ENCODE measurements around the gene CERS6.

CERS6 gene

DNA sequence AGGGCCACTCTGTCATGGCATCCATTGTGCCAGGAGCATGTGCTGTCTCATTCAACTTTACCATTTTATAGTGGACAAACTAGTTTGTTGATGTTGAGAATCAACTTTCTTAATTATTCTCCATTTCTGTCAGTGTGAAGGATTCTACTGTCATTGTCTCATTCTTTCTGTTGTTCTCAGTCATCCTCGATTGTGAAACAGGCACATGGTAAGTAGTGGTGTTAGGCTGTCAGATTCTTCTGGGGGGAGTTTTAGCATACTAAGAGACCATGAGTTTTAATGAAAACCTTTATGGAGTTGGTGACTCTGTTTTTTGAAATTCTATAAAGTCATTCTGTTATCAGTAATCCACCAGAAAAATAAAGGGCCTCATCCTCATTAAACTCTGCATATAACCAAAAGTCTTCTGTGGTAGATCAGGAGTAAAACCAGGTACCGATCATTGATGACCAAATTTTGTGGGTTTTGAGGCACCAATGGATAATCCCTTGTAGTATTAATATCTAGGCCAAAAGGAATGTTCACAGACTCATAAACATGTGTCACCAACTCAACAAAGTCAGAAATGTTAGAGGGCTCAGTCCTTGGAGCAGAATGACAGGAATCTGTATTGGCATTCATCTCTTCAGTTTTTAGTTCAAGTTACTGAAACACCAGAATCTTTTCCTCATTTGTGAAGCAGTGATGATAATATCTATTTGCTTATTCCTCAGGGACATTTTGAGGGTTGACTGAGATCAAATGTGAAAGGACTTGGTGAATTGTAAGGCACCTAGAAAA, 73.2 kb downstream of the CERS6 start:
- DNase-seq (ENCODE audit: low read depth, low spot score), result no peak

DNA sequence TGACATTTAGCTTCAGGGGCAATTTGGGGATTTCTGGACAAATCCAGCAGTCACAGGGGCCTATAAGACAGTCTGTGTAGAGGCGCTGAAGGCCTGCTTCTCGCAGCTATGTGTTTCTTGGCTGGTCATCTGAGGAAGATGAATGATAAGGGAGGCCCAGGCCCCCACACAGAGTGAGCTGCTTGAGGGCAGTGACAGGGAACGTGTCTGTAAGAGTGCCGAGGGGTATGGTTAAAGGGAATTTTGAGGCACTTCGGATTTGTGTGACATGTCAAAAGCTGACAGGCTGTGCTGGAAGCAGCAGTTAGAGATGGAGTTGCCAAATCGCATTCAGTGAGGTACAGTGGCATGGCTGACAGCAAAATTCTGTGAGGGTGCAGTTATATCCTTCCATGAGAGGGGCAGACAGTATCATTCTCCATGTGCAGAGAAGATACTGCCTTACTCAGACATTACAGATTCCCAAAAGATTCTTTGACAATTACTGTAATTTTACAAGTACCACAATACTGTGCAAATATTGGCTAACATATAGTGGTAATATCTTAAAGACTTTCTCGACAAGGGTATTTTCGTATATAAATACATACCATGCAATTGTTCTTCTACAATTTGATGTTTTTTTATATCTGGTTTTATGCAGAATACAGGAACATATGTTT, 74.0 kb downstream of the CERS6 start:
- peak; percentile 63 for DNase-seq (ENCODE audit: low read depth, low spot score)

DNA sequence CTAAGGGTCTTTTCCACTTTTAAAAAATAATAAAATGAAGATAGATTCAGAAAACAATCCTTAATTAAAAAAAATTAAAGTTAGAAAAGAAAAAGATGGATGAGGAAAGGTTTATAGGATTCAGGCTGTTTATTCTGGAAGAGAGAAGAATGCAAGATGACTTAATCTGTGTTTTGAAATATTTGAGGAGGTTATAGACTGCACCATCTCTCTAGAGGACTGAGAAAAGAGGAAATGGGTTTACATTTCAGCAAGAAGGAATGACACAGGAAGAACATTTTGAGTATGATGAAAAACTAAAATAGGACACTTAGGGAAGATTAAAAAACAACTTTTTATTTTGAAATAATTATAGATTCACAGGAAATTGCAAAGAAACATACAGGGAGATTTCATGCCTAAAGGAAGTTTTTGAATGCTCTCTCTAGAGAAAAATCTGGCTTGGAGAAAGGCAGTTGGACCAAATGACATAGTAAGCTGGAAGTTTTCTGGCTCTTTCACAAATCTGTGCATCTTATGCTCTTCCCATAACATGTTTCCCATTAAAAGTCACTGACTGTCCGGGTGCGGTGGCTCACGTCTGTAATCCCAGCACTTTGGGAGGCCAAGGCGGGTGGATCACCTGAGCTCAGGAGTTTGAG, 75.0 kb downstream of the CERS6 start:
- no peak for DNase-seq (ENCODE audit: low read depth, low spot score)

DNA sequence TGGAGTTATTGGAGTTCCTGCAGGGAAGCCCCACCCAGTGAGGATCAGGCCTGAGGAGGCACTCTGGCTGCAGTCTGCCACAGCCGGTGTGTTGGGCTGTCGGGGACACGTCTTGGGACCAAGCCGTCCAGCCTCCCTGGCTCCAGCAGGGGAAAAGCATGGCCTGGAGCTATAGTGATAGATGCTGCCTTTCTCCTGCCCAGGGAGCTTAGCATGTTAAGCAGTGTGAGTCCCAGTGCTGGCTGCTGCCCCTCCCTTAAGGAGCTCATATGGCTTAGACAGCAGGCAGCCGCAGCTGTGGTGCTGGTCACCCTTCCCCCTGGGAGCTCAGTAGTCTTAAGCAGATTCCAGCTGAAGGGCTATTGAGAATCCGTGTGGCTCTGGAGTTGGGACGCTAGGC, 78.9 kb downstream of the CERS6 start:
- DNase-seq (ENCODE audit: low read depth, low spot score), result peak; percentile 81

DNA sequence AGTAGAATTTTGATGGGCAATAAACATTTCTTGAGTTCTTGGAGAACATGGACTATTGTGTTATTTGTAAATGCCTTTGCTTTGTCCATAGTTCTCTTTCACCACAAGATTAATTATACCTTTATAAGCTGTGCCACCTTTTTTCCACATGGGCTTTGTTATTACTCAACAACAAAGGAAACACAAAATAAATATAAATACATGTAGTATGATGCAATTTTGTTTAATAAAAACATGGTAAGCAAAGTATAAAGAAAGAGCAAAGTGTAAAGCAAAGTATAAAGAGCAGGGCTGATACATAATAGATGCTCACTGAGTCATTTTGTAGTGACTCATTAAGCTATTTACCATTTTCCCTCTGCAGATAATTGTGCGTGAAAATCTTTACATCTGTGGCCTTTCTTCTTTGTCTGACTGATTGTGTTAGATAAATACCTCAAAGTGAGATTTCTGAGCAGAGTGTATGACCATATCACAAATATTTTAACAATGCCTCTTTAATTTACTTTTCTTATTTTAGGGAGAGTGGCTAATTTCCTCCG, 80.9 kb downstream of the CERS6 start:
- DNase-seq (ENCODE audit: low read depth, low spot score), result no peak

DNA sequence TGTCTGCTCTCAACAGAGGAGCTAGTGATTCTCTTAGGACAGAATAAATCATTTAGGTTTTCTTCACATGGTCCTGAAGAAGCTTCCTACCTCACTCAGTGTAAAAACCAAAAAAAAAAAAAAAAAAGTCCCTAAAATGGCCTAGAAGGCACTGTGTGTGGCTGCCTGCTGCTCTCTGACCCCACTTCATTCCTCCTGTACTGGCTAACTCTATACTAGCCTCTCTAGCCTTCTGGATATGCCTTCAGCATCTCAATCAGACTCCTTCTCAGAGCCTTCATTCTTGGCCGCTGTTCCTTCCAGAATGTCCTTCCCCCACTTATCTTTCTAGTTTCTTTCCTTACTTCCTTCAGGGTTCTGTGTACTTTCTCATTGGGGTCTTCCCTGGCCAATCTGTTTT, 82.1 kb downstream of the CERS6 start:
- no peak for DNase-seq (ENCODE audit: low read depth, low spot score)

DNA sequence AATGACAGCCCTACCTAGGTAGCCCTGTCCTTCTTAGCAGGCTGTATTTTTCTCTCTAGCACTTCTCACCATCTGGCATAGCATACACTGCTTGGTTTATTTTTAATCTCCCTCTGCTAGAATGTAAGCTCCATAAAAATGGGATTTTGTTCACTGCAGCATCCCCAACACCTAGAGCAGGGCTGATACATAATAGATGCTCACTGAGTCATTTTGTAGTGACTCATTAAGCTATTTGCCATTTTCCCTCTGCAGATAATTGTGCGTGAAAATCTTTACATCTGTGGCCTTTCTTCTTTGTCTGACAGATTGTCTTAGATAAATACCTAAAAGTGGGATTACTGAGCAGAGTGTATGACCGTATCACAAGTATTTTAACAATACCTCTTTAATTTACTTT, 82.5 kb downstream of the CERS6 start:
- DNase-seq (ENCODE audit: low read depth, low spot score), result no peak

DNA sequence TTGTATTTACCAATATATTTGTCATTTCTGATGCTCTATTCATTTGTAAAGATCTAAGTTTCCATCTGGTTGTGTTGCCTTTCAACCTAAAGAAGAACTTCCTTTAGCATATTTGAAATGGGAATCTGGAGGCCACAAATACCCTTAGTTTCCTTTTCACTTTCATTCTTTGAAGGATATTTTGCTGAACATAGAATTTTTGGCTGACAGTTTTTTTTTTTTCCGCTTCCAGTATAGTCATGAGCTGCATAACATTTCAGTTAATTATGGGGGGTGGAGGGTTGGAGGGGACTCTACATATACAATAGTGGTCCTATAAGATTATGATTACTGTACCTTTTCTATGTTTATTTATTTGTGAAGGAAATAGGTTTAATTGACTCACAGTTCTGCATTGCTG, 83.9 kb downstream of the CERS6 start:
- DNase-seq (ENCODE audit: low read depth, low spot score), result no peak

DNA sequence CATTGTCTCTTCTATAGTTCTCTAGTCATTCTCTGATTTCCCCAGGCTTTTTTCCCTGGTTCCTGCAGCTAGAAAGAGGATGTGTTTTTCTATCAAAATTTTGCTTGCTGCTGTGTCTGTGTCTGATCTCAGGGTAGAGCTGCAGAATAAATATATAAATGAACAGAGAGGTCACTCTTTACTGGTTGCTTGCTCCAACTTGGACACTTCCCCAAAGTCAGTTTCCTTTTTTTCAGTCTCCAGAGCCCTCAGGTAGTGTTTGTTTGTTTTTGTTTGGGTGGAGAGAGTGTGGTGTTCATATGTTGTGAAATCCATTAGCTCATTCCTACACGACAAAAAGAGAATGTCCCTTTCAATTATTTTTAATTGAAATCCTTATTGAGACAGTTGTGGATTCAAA, 85.8 kb downstream of the CERS6 start:
- DNase-seq (ENCODE audit: low read depth, low spot score), result no peak

DNA sequence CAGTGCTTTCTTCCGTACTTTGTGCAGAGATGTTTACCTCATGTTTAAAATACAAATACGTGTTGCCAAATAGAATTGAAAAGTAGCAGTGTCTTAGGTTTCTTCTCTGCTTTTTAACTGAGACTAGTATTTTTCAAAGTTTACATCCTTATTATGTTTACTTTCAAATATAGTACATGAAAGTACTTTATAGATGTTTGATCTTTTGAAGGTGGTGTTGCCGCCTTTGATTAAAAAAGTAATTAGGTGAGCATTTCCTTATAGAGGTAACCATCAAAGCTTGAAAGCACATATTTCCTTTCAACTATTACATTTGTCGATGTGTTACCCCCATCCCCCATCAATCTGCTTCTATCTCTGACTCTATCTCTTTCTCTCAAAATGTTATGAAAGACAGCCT, 87.0 kb downstream of the CERS6 start:
- no peak for DNase-seq (ENCODE audit: low read depth, low spot score)

DNA sequence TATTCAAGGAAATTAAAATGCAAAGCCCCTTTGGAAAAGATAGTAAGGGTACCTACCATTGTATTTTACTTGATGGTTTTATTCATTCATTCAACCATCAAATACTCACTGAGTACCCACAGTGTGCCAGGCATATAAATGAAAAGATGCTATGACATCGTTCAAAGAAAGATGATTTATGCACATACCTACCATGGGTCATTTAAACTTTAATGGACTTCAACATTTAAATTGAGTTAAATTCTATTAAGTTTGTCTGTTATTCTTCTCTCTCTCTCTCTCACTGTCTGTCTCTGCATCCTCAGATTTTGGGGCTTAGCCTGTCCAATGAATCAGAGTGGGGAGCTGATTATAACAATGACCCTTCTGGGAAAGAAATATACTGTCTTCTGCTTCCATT, 87.9 kb downstream of the CERS6 start:
- DNase-seq (ENCODE audit: low read depth, low spot score), result no peak

DNA sequence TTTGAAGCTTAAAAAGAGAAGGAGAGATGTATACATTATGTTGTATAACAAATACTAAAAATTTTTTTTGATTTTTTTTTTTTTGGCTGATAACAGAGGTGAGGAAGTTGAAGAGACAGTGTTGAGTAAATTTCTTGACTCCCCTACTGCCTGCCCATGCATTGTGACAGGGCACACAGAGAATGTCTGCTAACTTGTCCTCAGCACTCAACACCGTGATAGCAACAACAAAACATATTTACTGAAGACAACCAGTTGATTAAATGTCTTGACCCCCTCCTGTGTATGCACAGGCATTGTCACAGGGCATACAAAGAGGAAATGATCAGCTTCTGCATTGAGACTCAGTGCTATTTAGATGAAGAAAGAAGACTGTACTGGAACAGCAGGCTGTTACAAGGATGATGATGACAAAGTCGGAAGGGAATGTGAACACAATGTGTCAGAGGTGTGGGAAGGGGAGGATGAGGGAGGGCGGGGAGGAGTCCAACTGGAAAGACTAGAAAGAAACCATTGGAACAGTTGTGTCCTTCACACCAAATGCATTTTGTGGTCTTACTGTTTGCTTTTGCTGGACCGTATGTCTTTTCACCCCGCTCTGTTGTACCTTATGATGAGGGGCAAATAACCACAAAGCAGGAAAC, 89.5 kb downstream of the CERS6 start:
- DNase-seq (ENCODE audit: low read depth, low spot score), result peak; percentile 33

DNA sequence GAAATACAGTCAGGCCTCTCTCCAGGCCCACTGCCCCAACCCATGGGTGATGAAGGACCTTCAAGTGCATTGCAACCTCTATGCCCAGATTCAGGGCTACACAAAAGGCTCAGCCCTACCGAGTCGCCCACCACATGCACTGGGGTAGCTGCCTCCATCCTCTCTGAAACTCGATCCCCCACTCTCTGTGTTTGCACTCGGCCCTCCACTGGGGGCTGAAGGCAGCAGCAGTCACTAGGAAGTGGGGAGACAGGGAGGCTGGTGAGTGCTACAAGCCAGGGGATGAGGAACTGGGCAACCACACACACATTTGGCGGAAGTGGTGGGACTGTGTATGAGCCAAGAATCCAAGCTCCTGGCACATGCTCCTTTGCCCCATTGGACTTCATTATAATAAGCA, 94.6 kb downstream of the CERS6 start:
- DNase-seq (ENCODE audit: low read depth, low spot score), result no peak

DNA sequence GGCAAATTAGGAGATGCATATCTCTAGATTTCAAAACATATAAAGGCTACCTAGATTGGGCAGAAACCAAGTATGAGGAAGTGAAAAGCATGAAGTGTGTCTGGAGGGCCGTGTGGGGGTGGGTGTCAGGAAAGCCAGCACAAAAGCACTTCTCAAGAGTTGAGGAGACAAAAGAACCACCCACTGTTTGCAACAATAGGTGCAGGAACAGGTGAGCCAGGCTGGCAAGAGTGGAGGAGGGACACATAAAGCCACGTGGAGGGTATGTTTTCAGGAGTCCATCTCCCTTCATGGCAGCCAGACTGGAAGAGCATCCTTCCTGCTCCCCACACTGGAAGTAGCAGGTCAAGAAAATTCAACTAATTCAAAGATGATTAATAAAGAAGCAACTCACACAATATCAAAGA, 96.4 kb downstream of the CERS6 start:
- DNase-seq (ENCODE audit: low read depth, low spot score), result peak; percentile 60

DNA sequence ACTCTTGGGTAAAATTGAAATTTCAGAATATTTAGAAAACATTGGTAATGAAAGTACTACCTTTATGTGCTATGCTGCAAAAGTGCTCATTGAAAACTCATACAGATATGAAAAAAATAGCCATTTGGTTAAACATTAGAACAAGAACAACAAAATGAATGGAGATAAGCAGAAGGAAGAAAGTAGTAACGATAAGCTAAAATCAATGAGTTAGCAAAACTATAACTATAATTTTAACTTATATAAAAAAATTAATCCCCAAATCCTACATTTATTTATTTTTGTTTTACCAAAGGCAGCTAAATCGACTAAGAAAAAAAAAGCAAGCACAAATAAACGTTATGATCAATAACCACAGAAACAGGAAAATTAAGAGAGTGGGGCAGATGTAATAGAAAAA, 99.2 kb downstream of the CERS6 start:
- no peak for DNase-seq (ENCODE audit: low read depth, low spot score)

DNA sequence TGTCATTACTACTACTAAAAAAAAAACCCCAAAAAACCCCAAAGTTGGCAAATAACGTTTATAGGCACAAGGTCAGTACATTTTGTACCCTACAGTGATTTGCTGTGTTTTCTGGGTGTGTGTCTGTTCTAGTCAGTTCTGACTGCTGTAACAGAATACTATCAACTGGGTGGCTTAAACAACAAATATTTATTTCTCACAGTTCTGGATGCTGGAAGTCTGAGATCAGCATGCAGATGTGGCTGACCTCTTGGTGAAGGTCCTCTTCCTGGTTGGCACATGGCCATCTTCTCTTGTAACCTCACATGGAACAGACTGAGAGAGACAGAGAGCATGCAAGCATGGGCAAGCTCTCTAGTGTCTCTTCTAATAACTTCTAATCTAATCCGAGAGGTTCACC, 103.1 kb downstream of the CERS6 start:
- DNase-seq (ENCODE audit: low read depth, low spot score), result no peak

DNA sequence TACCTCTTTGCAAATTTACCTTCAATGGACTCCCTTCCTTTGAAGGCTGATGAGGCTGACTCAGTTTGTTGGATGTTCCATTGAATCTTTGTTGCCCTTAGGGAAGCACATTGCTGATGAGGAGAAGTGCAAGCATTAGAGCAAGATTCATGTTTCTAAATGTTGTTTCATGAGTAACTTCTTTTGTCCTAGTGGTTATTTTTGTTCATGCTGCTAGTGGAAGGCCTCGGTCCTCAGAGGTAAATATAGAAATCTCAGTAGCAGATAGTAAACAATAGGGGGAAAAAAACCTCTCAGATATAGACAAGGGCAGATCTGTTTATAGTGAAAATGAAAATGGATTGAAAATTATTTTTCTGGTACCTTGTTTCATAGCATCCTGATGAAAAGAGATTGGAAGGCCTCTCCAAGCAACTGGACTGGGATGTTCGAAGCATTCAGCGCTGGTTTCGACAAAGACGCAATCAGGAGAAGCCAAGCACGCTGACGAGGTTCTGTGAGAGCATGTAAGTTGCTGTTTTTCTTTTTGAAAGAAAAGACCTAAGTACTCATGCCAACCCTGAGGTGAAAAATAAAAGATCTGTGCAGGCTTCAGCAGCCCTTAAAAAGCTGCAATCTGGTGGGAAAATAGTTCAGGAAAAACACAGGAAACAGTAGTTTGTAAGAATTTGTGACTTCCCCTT, 104.9 kb downstream of the CERS6 start:
- DNase-seq (ENCODE audit: low read depth, low spot score), result no peak

DNA sequence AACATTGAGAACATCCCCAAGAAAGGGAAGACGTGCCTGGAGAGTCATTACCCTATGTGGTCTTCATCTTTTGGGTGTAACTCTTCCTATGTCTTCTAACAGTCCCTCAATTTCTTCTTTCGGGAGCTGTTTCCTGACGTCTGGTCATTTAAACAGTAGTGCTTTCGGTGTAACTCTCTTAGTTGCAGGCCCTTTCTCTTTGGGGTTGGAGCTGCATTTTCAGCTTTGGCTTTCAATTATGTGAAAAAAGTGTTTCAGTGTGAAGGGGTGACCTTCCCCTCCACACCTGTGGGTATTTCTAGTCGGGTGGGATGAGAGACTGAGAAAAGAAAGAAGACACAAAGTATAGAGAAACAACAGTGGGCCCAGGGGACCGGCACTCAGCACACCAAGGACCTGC, 105.9 kb downstream of the CERS6 start:
- DNase-seq (ENCODE audit: low read depth, low spot score), result no peak

DNA sequence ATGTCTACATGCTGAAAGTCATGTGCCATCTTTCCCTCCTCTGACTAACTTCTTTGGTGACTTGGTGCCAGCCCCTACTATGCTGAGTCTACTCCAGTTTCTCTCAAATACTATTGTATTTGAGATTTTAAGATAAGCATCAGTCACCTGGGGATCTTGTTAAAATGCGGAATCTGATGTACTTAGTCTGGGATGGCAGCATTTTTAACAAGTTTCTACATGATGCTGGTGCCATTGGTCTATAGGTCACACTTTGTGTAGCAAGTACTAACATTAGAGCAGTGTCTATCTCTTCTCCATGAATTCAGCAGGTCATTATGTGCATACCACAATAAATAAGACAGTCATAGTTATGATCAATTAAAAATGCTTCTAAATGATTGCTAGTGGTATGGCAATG, 106.9 kb downstream of the CERS6 start:
- DNase-seq (ENCODE audit: low read depth, low spot score), result no peak

DNA sequence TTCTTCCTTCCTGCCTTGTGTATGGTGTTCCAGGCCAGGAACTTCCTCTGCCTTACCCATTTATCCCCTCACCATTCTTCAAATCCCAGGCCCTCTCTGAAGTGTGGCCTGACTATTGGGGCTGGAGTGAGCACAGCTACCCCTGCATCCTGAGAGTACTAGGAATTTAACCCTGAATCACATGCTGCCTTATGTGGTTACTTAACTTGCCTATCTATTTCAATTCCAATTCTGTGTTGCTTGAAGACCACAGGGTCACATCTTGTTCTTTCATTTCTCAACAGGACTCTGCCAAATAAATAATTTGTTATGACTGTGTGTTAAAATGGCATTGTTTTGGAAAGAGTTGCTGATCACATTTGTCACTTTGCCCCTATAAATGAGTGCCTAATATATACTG, 108.6 kb downstream of the CERS6 start:
- no peak for DNase-seq (ENCODE audit: low read depth, low spot score)

DNA sequence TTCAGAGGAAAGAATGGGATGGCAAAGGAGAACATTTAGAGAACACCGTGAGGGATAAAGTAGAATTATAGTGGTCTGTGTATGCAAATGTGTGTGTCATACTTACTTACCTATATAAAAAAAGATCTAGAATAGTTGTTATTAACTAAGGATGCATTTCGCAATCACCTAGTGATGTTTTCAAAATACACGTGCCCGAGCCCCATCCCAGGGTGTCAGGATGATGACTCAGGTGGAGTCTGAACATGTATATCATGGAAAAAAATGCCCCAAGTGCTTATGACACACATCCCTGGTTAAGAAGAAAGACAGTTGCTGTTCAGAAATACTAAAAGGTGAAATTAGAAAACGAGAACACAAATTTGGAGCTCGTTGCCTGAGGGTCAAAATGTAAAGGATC, 109.0 kb downstream of the CERS6 start:
- DNase-seq (ENCODE audit: low read depth, low spot score), result no peak

DNA sequence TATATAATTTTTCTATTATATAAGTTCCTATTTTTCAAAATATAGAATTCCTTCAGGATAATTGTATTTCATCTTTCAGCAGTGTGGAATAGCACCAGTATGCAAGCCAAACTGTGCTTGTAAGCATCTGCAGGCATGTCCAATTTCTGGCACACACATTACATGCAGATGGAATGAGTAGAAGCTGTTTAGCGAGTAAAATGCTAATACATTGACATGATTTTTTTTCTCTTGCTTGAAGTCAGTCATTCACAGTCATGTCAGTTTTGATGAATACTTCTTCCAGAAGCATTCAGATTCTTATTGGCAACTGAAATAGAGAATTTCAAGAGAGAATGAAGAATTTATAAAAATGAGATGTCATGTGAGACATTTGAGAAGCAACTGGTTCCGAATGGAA, 109.4 kb downstream of the CERS6 start:
- DNase-seq (ENCODE audit: low read depth, low spot score), result no peak
